ENCODE measurements around the gene RAI1.
A peak's percentile ranks its signal among the peaks of the same experiment; 100 is the strongest.

Gene RAI1

GRCh38 chr17:17822189-17822588 is 140.9 kb downstream of the RAI1 start:
- TF ChIP-seq ZFP30 (CRISPR knock-in tag; IDR thresholded peaks at IDR 0.05) (no peak), TCF4 (CRISPR knock-in tag; IDR thresholded peaks at IDR 0.05; ENCODE audit: borderline replicate concordance) (peak; percentile 68; the same call in 1 of the 2 replicates)
- peak; percentile 36 for ATAC-seq

- TF ChIP-seq ZNF565 (CRISPR knock-in tag; conservative IDR thresholded peaks at IDR 0.05; ENCODE audit: low read depth) (no peak), CSDC2 (CRISPR knock-in tag; IDR thresholded peaks at IDR 0.05) (no peak), ZFP30 (CRISPR knock-in tag; IDR thresholded peaks at IDR 0.05) (no peak), SNAI2 (CRISPR knock-in tag; IDR thresholded peaks at IDR 0.05) (no peak), ZNF70 (CRISPR knock-in tag; IDR thresholded peaks at IDR 0.05) (no peak), ZFP3 (CRISPR knock-in tag; IDR thresholded peaks at IDR 0.05) (no peak), TSHZ2 (CRISPR knock-in tag; IDR thresholded peaks at IDR 0.05) (no peak), TCF4 (CRISPR knock-in tag; IDR thresholded peaks at IDR 0.05; ENCODE audit: borderline replicate concordance) (no peak), OSR1 (CRISPR knock-in tag; IDR thresholded peaks at IDR 0.05) (no peak), ESRRG (CRISPR knock-in tag; IDR thresholded peaks at IDR 0.05) (no peak), GLIS3 (CRISPR knock-in tag; IDR thresholded peaks at IDR 0.05) (no peak), ISL1 (CRISPR knock-in tag; IDR thresholded peaks at IDR 0.05) (no peak), POU6F1 (CRISPR knock-in tag; IDR thresholded peaks at IDR 0.05; ENCODE audit: borderline replicate concordance, low read depth) (no peak), TOX (CRISPR knock-in tag; IDR thresholded peaks at IDR 0.05; ENCODE audit: borderline replicate concordance) (no peak)
- no peak for ATAC-seq
Observed at GRCh38 chr17:17822616-17823015, 141.4 kb downstream of the RAI1 start.

- ATAC-seq, result peak; percentile 84
Observed at GRCh38 chr17:17823433-17824118, 142.3 kb downstream of the RAI1 start.

GRCh38 chr17:17824119-17824782 is 143.0 kb downstream of the RAI1 start:
- ATAC-seq, result peak; percentile 1; the same call in 2 of the 3 replicates
- TF ChIP-seq PPARA (CRISPR knock-in tag; IDR thresholded peaks at IDR 0.05; ENCODE audit: borderline replicate concordance) (no peak), ZFP3 (CRISPR knock-in tag; IDR thresholded peaks at IDR 0.05) (no peak), ZNF565 (CRISPR knock-in tag; conservative IDR thresholded peaks at IDR 0.05; ENCODE audit: low read depth) (no peak), GLIS3 (CRISPR knock-in tag; IDR thresholded peaks at IDR 0.05) (no peak)

More at GRCh38 chr17:17823433-17824118, 142.3 kb downstream of the RAI1 start:
- TF ChIP-seq TCF4 (CRISPR knock-in tag; IDR thresholded peaks at IDR 0.05; ENCODE audit: borderline replicate concordance) (peak; percentile 22; the same call in 1 of the 2 replicates), ZFP3 (CRISPR knock-in tag; IDR thresholded peaks at IDR 0.05) (no peak), ARNTL (CRISPR knock-in tag; IDR thresholded peaks at IDR 0.05; ENCODE audit: borderline replicate concordance, low read depth) (no peak), CREB5 (CRISPR knock-in tag; IDR thresholded peaks at IDR 0.05; ENCODE audit: low read depth) (no peak), ESRRG (CRISPR knock-in tag; IDR thresholded peaks at IDR 0.05) (no peak), ZNF70 (CRISPR knock-in tag; IDR thresholded peaks at IDR 0.05) (no peak)

- no peak for ATAC-seq
- TF ChIP-seq CSDC2 (CRISPR knock-in tag; IDR thresholded peaks at IDR 0.05) (no peak), OSR1 (CRISPR knock-in tag; IDR thresholded peaks at IDR 0.05) (no peak), TSHZ2 (CRISPR knock-in tag; IDR thresholded peaks at IDR 0.05) (no peak), ZC3H10 (CRISPR knock-in tag; IDR thresholded peaks at IDR 0.05) (no peak), PPARA (CRISPR knock-in tag; IDR thresholded peaks at IDR 0.05; ENCODE audit: borderline replicate concordance) (no peak), CREB5 (CRISPR knock-in tag; IDR thresholded peaks at IDR 0.05; ENCODE audit: low read depth) (no peak), BACH2 (CRISPR knock-in tag; IDR thresholded peaks at IDR 0.05; ENCODE audit: borderline replicate concordance) (no peak), ZNF565 (CRISPR knock-in tag; conservative IDR thresholded peaks at IDR 0.05; ENCODE audit: low read depth) (no peak), ZNF70 (CRISPR knock-in tag; IDR thresholded peaks at IDR 0.05) (no peak)
Observed at GRCh38 chr17:17824783-17825614, 143.7 kb downstream of the RAI1 start.

All from SK-N-SH treated with all-trans-retinoic acid at 6 μM for 48 hours (cell line).